ENCODE data around the gene WNT5B. TPM values are rescaled to one million over a fixed set of nuclear protein-coding genes. Genes with fewer than 3 reads are reported as not detected.

The WNT5B gene
- total RNA-seq, 4 donors from 2014 or later, result 0.17 to 2.5 (median 0.88) TPM

GRCh38 chr12:1638203-1638602 lies 9.2 kb downstream of the WNT5B start:
- no peak overlapping the region for H3K4me3 ChIP-seq
- DNase-seq (no peak), ATAC-seq (no peak)
- no peaks in the 10 kb centered on the region for H3K36me3 ChIP-seq
- no peaks in the 10 kb centered on the region for H3K9me3 ChIP-seq
- H3K27me3 ChIP-seq, result no peaks in the 10 kb centered on the region
- H3K27ac ChIP-seq, result no peak overlapping the region
- peaks cover 0 to 6% of the 10 kb centered on the region in 2 donors for H3K4me1 ChIP-seq
- intact Hi-C loops (cut with DNase I; ENCODE audit: low total_unique reads) (no loop called here), in situ Hi-C loops (cut with MboI; ENCODE audit: low sequenced_read_pairs in 4 of 4) (loop anchor here in 1 of 4 donors (25.0 kb wide), 1 partner anchor 1149 kb away; the partner anchor contains the start of gene FKBP4)
- TF ChIP-seq POLR2A (IDR thresholded peaks at IDR 0.05), result no peak
- TF ChIP-seq, protein P1, sequence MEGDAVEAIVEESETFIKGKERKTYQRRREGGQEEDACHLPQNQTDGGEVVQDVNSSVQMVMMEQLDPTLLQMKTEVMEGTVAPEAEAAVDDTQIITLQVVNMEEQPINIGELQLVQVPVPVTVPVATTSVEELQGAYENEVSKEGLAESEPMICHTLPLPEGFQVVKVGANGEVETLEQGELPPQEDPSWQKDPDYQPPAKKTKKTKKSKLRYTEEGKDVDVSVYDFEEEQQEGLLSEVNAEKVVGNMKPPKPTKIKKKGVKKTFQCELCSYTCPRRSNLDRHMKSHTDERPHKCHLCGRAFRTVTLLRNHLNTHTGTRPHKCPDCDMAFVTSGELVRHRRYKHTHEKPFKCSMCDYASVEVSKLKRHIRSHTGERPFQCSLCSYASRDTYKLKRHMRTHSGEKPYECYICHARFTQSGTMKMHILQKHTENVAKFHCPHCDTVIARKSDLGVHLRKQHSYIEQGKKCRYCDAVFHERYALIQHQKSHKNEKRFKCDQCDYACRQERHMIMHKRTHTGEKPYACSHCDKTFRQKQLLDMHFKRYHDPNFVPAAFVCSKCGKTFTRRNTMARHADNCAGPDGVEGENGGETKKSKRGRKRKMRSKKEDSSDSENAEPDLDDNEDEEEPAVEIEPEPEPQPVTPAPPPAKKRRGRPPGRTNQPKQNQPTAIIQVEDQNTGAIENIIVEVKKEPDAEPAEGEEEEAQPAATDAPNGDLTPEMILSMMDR (IDR thresholded peaks at IDR 0.05 in 4 of 5, conservative IDR thresholded peaks at IDR 0.05 in 1 of 5), result no peak

DNA sequence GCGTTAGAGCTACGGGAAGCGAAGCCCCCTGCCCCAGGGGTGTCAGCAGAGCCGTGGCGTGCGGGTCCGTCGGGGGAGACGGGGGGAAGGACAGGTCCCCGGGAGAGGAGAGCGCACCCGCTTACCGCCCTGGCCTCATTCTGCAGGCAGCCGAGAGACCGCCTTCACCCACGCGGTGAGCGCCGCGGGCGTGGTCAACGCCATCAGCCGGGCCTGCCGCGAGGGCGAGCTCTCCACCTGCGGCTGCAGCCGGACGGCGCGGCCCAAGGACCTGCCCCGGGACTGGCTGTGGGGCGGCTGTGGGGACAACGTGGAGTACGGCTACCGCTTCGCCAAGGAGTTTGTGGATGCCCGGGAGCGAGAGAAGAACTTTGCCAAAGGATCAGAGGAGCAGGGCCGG lies 10.5 kb downstream of the WNT5B start:
- in situ Hi-C loops (cut with MboI; ENCODE audit: low sequenced_read_pairs in 4 of 4) (loop anchor here in 1 of 4 donors (25.0 kb wide), 1 partner anchor 1148 kb away; the partner anchor contains the start of gene FKBP4), intact Hi-C loops (cut with DNase I; ENCODE audit: low total_unique reads) (no loop called here)
- Histone ChIP-seq H3K36me3 (no peaks in the 10 kb centered on the region), H3K4me3 (no peak overlapping the region), H3K27ac (no peak overlapping the region), H3K27me3 (no peaks in the 10 kb centered on the region), H3K4me1 (peaks cover 3 to 5% of the 10 kb centered on the region in 2 donors), H3K9me3 (no peaks in the 10 kb centered on the region)
- DNase-seq (no peak), ATAC-seq (no peak)
- TF ChIP-seq POLR2A (IDR thresholded peaks at IDR 0.05), result no peak
- TF ChIP-seq, protein P1 (IDR thresholded peaks at IDR 0.05 in 4 of 5, conservative IDR thresholded peaks at IDR 0.05 in 1 of 5), result no peak

- no peak overlapping the region for H3K4me3 ChIP-seq
- no peaks in the 10 kb centered on the region for H3K9me3 ChIP-seq
- ATAC-seq (no peak), DNase-seq (no peak)
- H3K27me3 ChIP-seq, result no peaks in the 10 kb centered on the region
- TF ChIP-seq, protein P1 (IDR thresholded peaks at IDR 0.05 in 4 of 5, conservative IDR thresholded peaks at IDR 0.05 in 1 of 5), result no peak
- TF ChIP-seq POLR2A (IDR thresholded peaks at IDR 0.05), result no peak
- in situ Hi-C loops (cut with MboI; ENCODE audit: low sequenced_read_pairs in 4 of 4), result loop anchor here in 1 of 4 donors (25.0 kb wide), 1 partner anchor 1147 kb away; the partner anchor contains the start of gene FKBP4
- H3K4me1 ChIP-seq, result peaks cover 3 to 7% of the 10 kb centered on the region in 2 donors
- intact Hi-C loops (cut with DNase I; ENCODE audit: low total_unique reads), result no loop called here
- no peaks in the 10 kb centered on the region for H3K36me3 ChIP-seq
- no peak overlapping the region for H3K27ac ChIP-seq
Observed at GRCh38 chr12:1640328-1641234, 11.6 kb downstream of the WNT5B start.

- Histone ChIP-seq H3K27ac (no peak overlapping the region), H3K27me3 (no peaks in the 10 kb centered on the region), H3K4me1 (peaks cover 3 to 7% of the 10 kb centered on the region in 2 donors), H3K4me3 (no peak overlapping the region), H3K9me3 (no peaks in the 10 kb centered on the region), H3K36me3 (no peaks in the 10 kb centered on the region)
- TF ChIP-seq, protein P1 (IDR thresholded peaks at IDR 0.05 in 4 of 5, conservative IDR thresholded peaks at IDR 0.05 in 1 of 5), result no peak
- TF ChIP-seq POLR2A (IDR thresholded peaks at IDR 0.05), result no peak
- intact Hi-C loops (cut with DNase I; ENCODE audit: low total_unique reads), result no loop called here
- DNase-seq, result no peak
- in situ Hi-C loops (cut with MboI; ENCODE audit: low sequenced_read_pairs in 4 of 4), result loop anchor here in 1 of 4 donors (25.0 kb wide), 1 partner anchor 1145 kb away; the partner anchor contains the start of gene FKBP4
- no peak for ATAC-seq
Observed at GRCh38 chr12:1642513-1642912, 13.5 kb downstream of the WNT5B start.
